ENCODE measurements around the gene EIF4G3.

DNA sequence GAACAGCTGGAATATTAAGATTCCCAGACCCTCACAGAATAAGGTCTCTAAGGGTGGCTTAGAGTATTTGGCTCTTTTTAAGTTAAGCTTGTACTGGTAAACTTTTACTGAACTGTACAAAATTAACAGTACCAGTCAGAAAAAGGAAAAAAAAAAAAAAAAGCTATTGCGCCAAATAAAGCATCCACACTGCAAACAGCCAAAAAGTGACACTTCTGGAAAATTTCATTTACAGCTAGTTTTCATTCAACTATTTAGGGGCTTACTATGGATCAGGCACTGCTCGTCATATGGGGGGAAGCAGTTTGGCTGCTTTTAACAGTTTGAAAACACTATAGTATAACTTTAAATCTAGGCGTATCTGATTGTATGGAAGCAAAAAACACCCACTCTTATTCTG is 139.6 kb downstream of the EIF4G3 start:
- TF ChIP-seq, protein P1, sequence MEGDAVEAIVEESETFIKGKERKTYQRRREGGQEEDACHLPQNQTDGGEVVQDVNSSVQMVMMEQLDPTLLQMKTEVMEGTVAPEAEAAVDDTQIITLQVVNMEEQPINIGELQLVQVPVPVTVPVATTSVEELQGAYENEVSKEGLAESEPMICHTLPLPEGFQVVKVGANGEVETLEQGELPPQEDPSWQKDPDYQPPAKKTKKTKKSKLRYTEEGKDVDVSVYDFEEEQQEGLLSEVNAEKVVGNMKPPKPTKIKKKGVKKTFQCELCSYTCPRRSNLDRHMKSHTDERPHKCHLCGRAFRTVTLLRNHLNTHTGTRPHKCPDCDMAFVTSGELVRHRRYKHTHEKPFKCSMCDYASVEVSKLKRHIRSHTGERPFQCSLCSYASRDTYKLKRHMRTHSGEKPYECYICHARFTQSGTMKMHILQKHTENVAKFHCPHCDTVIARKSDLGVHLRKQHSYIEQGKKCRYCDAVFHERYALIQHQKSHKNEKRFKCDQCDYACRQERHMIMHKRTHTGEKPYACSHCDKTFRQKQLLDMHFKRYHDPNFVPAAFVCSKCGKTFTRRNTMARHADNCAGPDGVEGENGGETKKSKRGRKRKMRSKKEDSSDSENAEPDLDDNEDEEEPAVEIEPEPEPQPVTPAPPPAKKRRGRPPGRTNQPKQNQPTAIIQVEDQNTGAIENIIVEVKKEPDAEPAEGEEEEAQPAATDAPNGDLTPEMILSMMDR (conservative IDR thresholded peaks at IDR 0.05; ENCODE audit: low read depth, low read length) = no peak
- TF ChIP-seq EZH2 (IDR thresholded peaks at IDR 0.05; ENCODE audit: borderline replicate concordance, low read depth, low read length, poor library complexity, severe bottlenecking) = no peak

Data from A673 (cell line).